HG03175 (cell line): ENCODE measurements around the gene HECW1.

Experiments used
- ATAC-seq: cut with Tn5 transposase; IDR thresholded peaks from one replicate; pipeline ENCODE4 v1.9.1; 2021; ENCODE audit warnings: mild to moderate bottlenecking, moderate library complexity; ENCODE audit not compliant: unreplicated experiment

The HECW1 gene

GRCh38 chr7:43487731-43488073 is 375.3 kb downstream of the HECW1 start:
- ATAC-seq: no peak

- ATAC-seq: no peak
Measured at GRCh38 chr7:43489257-43489656, 376.8 kb downstream of the HECW1 start.

GRCh38 chr7:43490016-43490415 is 377.6 kb downstream of the HECW1 start:
- ATAC-seq: no peak

- ATAC-seq: no peak
Measured at GRCh38 chr7:43491123-43491522, 378.7 kb downstream of the HECW1 start.

- ATAC-seq: no peak
Measured at GRCh38 chr7:43491984-43492383, 379.5 kb downstream of the HECW1 start.

- no peak for ATAC-seq
Measured at GRCh38 chr7:43492896-43493295, 380.4 kb downstream of the HECW1 start.

- no peak for ATAC-seq
Measured at GRCh38 chr7:43495572-43495971, 383.1 kb downstream of the HECW1 start.

GRCh38 chr7:43496596-43496995 is 384.1 kb downstream of the HECW1 start:
- no peak for ATAC-seq

- ATAC-seq: no peak
Measured at GRCh38 chr7:43501870-43502269, 389.4 kb downstream of the HECW1 start.

GRCh38 chr7:43502941-43503340 is 390.5 kb downstream of the HECW1 start:
- no peak for ATAC-seq

- ATAC-seq: no peak
Measured at GRCh38 chr7:43505412-43505811, 393.0 kb downstream of the HECW1 start.

GRCh38 chr7:43506460-43506859 is 394.0 kb downstream of the HECW1 start:
- ATAC-seq: no peak

- no peak for ATAC-seq
Measured at GRCh38 chr7:43508461-43508860, 396.0 kb downstream of the HECW1 start.

- ATAC-seq: no peak
Measured at GRCh38 chr7:43509906-43510305, 397.5 kb downstream of the HECW1 start.

GRCh38 chr7:43511029-43511428 is 398.6 kb downstream of the HECW1 start:
- ATAC-seq: no peak

- no peak for ATAC-seq
Measured at GRCh38 chr7:43511769-43512515, 399.5 kb downstream of the HECW1 start.

GRCh38 chr7:43513251-43513650 is 400.8 kb downstream of the HECW1 start:
- no peak for ATAC-seq

GRCh38 chr7:43516581-43517342 is 404.3 kb downstream of the HECW1 start:
- no peak for ATAC-seq

- ATAC-seq: no peak
Measured at GRCh38 chr7:43517464-43517863, 405.0 kb downstream of the HECW1 start.

GRCh38 chr7:43520201-43520600 is 407.8 kb downstream of the HECW1 start:
- no peak for ATAC-seq

- ATAC-seq: no peak
Measured at GRCh38 chr7:43522406-43523156, 410.1 kb downstream of the HECW1 start.
